Keratinocyte (primary cell): ENCODE measurements around the gene RRAS. TPM values are rescaled to one million over a fixed set of nuclear protein-coding genes. Genes with fewer than 3 reads are reported as not detected.

Experiments
- DNase-seq: peaks from one replicate; pipeline ENCODE4 v3.0.0-alpha.2; 2011; ENCODE audit warnings: low read depth, missing footprints, low spot score
- FAIRE-seq: peaks from 2 replicates; lab custom pipeline; 2011; peaks lifted over from hg19 to GRCh38; lab: Jason Lieb, UNC
- H2AFZ ChIP-seq: 2 replicates; pipeline ENCODE4 v1.6.0; 2012; ENCODE audit warnings: low read length, control low read depth, inconsistent platforms; ENCODE audit not compliant: control insufficient read depth
- H3K27ac ChIP-seq: 2 replicates; pipeline ENCODE4 v1.5.1; 2011; ENCODE audit warnings: low read length; ENCODE audit not compliant: control insufficient read depth, insufficient read depth
- H3K27me3 ChIP-seq: 3 replicates; pipeline ENCODE4 v1.6.0; 2011; ENCODE audit warnings: low read length; ENCODE audit not compliant: control insufficient read depth, insufficient read depth; ENCODE audit errors: extremely low read depth
- H3K36me3 ChIP-seq, 2 experiments: 2 replicates in 1 of 2; 3 replicates in 1 of 2; pipeline ENCODE4 v1.5.1; 2011; ENCODE audit warnings: low read length in 2 of 2, mild to moderate bottlenecking in 1 of 2; ENCODE audit not compliant: control insufficient read depth in 2 of 2, insufficient read depth in 2 of 2; ENCODE audit errors: extremely low read depth in 1 of 2
- H3K4me1 ChIP-seq: 3 replicates; pipeline ENCODE4 v1.5.1; 2011; ENCODE audit warnings: low read length; ENCODE audit not compliant: control insufficient read depth, insufficient read depth; ENCODE audit errors: extremely low read depth
- H3K4me2 ChIP-seq: 3 replicates; pipeline ENCODE4 v1.6.0; 2011; ENCODE audit warnings: low read depth, low read length; ENCODE audit not compliant: control insufficient read depth, insufficient read depth; ENCODE audit errors: extremely low read depth
- H3K4me3 ChIP-seq, 3 experiments: fragments of 200-600 bp in 1 of 3; sonication (generic) in 1 of 3; 2 replicates in 2 of 3; 3 replicates in 1 of 3; pipeline ENCODE4 v1.5.1; 2011 to 2016; ENCODE audit warnings: low read length in 3 of 3, mild to moderate bottlenecking in 3 of 3, control low read depth in 2 of 3, inconsistent platforms in 1 of 3, low read depth in 1 of 3, mixed read lengths in 1 of 3, mixed run types in 1 of 3, moderate library complexity in 1 of 3; ENCODE audit not compliant: control insufficient read depth in 2 of 3, insufficient read depth in 2 of 3; ENCODE audit errors: extremely low read depth in 1 of 3
- H3K79me2 ChIP-seq: 2 replicates; pipeline ENCODE4 v1.6.0; 2012; ENCODE audit warnings: low read length; ENCODE audit not compliant: control insufficient read depth, insufficient read depth
- H3K9ac ChIP-seq: 3 replicates; pipeline ENCODE4 v1.6.0; 2011; ENCODE audit warnings: low read length; ENCODE audit not compliant: control insufficient read depth, insufficient read depth; ENCODE audit errors: extremely low read depth
- H3K9me1 ChIP-seq: 3 replicates; pipeline ENCODE4 v1.6.0; 2011; ENCODE audit warnings: low read length; ENCODE audit not compliant: control insufficient read depth, insufficient read depth; ENCODE audit errors: extremely low read depth
- H3K9me3 ChIP-seq: 2 replicates; pipeline ENCODE4 v1.5.1; 2012; ENCODE audit warnings: low read depth, low read length; ENCODE audit not compliant: control insufficient read depth
- H4K20me1 ChIP-seq: 3 replicates; pipeline ENCODE4 v1.6.0; 2011; ENCODE audit warnings: low read length; ENCODE audit not compliant: control insufficient read depth, insufficient read depth; ENCODE audit errors: extremely low read depth
- EZH2 ChIP-seq: IDR thresholded peaks from one replicate; pipeline ENCODE4 v1.6.1; 2012; ENCODE audit warnings: inconsistent platforms, mild to moderate bottlenecking, low read length, moderate library complexity
- dilution Hi-C: fragments of 300-500 bp; cut with MboI; formaldehyde crosslinking; loops from one replicate; pipeline ENCODE4 v1.7.0; 2020; ENCODE audit warnings: low sequenced_read_pairs; ENCODE audit not compliant: extremely low pct_ligation_motif_present
- polyA plus RNA-seq, 5 experiments: library from polyadenylated mRNA; depleted of rRNA in 3 of 5; stranded (reverse) in 3 of 5; stranded (forward) in 1 of 5; unstranded in 1 of 5; fragments of >200 nt; gene quantifications; 1 replicate in 1 of 5; 2 replicates in 3 of 5; 3 replicates in 1 of 5; pipeline versions ENCODE4 v1.2.1 to v1.2.3, GENCODE V29; 2011 to 2012; ENCODE audit warnings: missing spikeins in 2 of 5, low read depth in 1 of 5, low replicate concordance in 1 of 5
- TF ChIP-seq, protein P1 (sequence below), 3 experiments: IDR thresholded peaks in 1 of 3; conservative IDR thresholded peaks in 1 of 3; optimal IDR thresholded peaks in 1 of 3; 2 replicates in 2 of 3; 3 replicates in 1 of 3; pipeline versions ENCODE3 to v1.5.1; 2011; ENCODE audit warnings: low read length in 3 of 3, mild to moderate bottlenecking in 3 of 3, moderate library complexity in 2 of 3, control low read depth in 1 of 3, inconsistent platforms in 1 of 3; ENCODE audit not compliant: insufficient read depth in 2 of 3; ENCODE audit errors: extremely low read depth in 1 of 3

RRAS gene
- polyA plus RNA-seq, 1 donor (not counting 4 experiments of a cell fraction or from before 2014, with no cell fraction given): 98.1 TPM

DNA sequence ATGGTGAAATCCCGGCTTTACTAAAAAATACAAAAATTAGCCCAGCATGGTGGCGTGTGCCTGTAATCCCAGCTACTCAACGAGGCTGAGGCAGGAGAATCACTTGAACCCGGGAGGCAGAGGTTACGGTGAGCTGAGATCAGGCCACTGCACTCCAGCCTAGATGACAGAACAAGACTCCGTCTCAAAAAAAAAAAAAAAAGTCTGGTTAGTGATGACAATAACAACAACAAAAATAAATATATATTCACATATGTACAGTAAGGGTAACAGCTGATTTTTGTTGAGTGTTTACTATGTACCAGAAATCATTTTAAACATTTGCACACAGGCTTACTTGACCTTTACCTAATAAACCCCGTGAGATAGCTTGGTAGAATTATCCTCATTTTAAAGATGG is 23.0 kb downstream of the RRAS start:
- H3K79me2 ChIP-seq: peaks cover 19% of the 10 kb centered on the region

GRCh38 chr19:49616532-49616931 is 23.4 kb downstream of the RRAS start:
- DNase-seq (no peak), FAIRE-seq (no peak)
- Histone ChIP-seq H3K4me2 (no peak overlapping the region), H3K4me1 (peaks cover 8% of the 10 kb centered on the region), H3K9me3 (no peaks in the 10 kb centered on the region), H3K9me1 (peaks cover 2% of the 10 kb centered on the region), H3K9ac (no peak overlapping the region), H3K27me3 (no peaks in the 10 kb centered on the region), H3K36me3 (peaks cover 15 to 26% of the 10 kb centered on the region in 2 experiments), H3K79me2 (peaks cover 19% of the 10 kb centered on the region), H2AFZ (no peak overlapping the region), H4K20me1 (peaks cover 3% of the 10 kb centered on the region), H3K27ac (no peak overlapping the region), H3K4me3 (no peak overlapping the region)
- no peak for TF ChIP-seq EZH2
- TF ChIP-seq, protein P1, sequence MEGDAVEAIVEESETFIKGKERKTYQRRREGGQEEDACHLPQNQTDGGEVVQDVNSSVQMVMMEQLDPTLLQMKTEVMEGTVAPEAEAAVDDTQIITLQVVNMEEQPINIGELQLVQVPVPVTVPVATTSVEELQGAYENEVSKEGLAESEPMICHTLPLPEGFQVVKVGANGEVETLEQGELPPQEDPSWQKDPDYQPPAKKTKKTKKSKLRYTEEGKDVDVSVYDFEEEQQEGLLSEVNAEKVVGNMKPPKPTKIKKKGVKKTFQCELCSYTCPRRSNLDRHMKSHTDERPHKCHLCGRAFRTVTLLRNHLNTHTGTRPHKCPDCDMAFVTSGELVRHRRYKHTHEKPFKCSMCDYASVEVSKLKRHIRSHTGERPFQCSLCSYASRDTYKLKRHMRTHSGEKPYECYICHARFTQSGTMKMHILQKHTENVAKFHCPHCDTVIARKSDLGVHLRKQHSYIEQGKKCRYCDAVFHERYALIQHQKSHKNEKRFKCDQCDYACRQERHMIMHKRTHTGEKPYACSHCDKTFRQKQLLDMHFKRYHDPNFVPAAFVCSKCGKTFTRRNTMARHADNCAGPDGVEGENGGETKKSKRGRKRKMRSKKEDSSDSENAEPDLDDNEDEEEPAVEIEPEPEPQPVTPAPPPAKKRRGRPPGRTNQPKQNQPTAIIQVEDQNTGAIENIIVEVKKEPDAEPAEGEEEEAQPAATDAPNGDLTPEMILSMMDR (optimal IDR thresholded peaks at IDR 0.05 in 1 of 3, IDR thresholded peaks at IDR 0.05 in 1 of 3, conservative IDR thresholded peaks at IDR 0.05 in 1 of 3; ENCODE audit: extremely low read depth in 1 of 3, insufficient read depth in 2 of 3, low read length in 3 of 3): no peak
- dilution Hi-C loops: no loop called here

More for the DNA sequence above, 23.0 kb downstream of the RRAS start:
- peaks cover 8% of the 10 kb centered on the region for H3K4me1 ChIP-seq
- no peak overlapping the region for H3K9ac ChIP-seq
- H3K36me3 ChIP-seq: peaks cover 17 to 30% of the 10 kb centered on the region in 2 experiments
- FAIRE-seq (no peak), DNase-seq (no peak)
- no peak overlapping the region for H3K4me2 ChIP-seq
- H2AFZ ChIP-seq: no peak overlapping the region
- H3K27ac ChIP-seq: no peak overlapping the region
- H3K9me3 ChIP-seq: no peaks in the 10 kb centered on the region
- dilution Hi-C loops: no loop called here
- no peak overlapping the region for H3K4me3 ChIP-seq
- peaks cover 2% of the 10 kb centered on the region for H3K9me1 ChIP-seq
- TF ChIP-seq, protein P1 (optimal IDR thresholded peaks at IDR 0.05 in 1 of 3, IDR thresholded peaks at IDR 0.05 in 1 of 3, conservative IDR thresholded peaks at IDR 0.05 in 1 of 3; ENCODE audit: extremely low read depth in 1 of 3, insufficient read depth in 2 of 3, low read length in 3 of 3): no peak
- TF ChIP-seq EZH2: no peak
- H3K27me3 ChIP-seq: no peaks in the 10 kb centered on the region
- H4K20me1 ChIP-seq: peaks cover 3% of the 10 kb centered on the region
